DND-41 (cell line): Measurements from ENCODE around the gene CNOT6L.

Source experiments
- ATAC-seq: fragments of 200-7000 bp; cut with Tn5 transposase; 3 replicates; pipeline ENCODE4 v1.9.1; 2021; ENCODE audit warnings: low read depth; ENCODE audit not compliant: insufficient read depth
- DNase-seq: peaks from one replicate; pipeline ENCODE4 v3.0.0-alpha.2; 2020
- H2AFZ ChIP-seq: 2 replicates; pipeline ENCODE4 v1.6.0; 2012; ENCODE audit warnings: low read depth, low read length
- H3K27ac ChIP-seq: 2 replicates; pipeline ENCODE4 v1.5.1; 2012; ENCODE audit warnings: low read length, inconsistent platforms
- H3K27me3 ChIP-seq: fragments of 200-600 bp; sonication (generic); 2 replicates; pipeline ENCODE4 v1.6.0; 2012; ENCODE audit warnings: low read length, mild to moderate bottlenecking, inconsistent platforms; ENCODE audit not compliant: insufficient read depth, poor library complexity
- H3K36me3 ChIP-seq: 2 replicates; pipeline ENCODE4 v1.5.1; 2012; ENCODE audit warnings: low read length, inconsistent platforms; ENCODE audit not compliant: insufficient read depth
- H3K4me1 ChIP-seq: 2 replicates; pipeline ENCODE4 v1.5.1; 2012; ENCODE audit warnings: mild to moderate bottlenecking, low read length; ENCODE audit not compliant: insufficient read depth
- H3K4me2 ChIP-seq: 2 replicates; pipeline ENCODE4 v1.6.0; 2012; ENCODE audit warnings: mild to moderate bottlenecking, moderate library complexity, low read length, inconsistent platforms; ENCODE audit not compliant: insufficient read depth
- H3K4me3 ChIP-seq, 2 experiments: fragments of 200-600 bp in 1 of 2; shearing (Covaris generic) in 1 of 2; 2 replicates each; pipeline ENCODE4 v1.5.1; 2012 to 2016; ENCODE audit warnings: inconsistent platforms in 2 of 2, low read length in 2 of 2, mild to moderate bottlenecking in 2 of 2, low read depth in 1 of 2, moderate library complexity in 1 of 2
- H3K79me2 ChIP-seq: 2 replicates; pipeline ENCODE4 v1.6.0; 2012; ENCODE audit warnings: low read length, inconsistent platforms; ENCODE audit not compliant: insufficient read depth
- H3K9ac ChIP-seq: 2 replicates; pipeline ENCODE4 v1.6.0; 2012; ENCODE audit warnings: low read depth, mild to moderate bottlenecking, inconsistent platforms, low read length, moderate library complexity
- H3K9me3 ChIP-seq: 2 replicates; pipeline ENCODE4 v1.5.1; 2012; ENCODE audit warnings: low read length, moderate library complexity, mild to moderate bottlenecking, inconsistent platforms; ENCODE audit not compliant: insufficient read depth, severe bottlenecking
- H4K20me1 ChIP-seq: 2 replicates; pipeline ENCODE4 v1.6.0; 2012; ENCODE audit warnings: low read length; ENCODE audit not compliant: insufficient read depth
- EZH2 ChIP-seq: IDR thresholded peaks from 3 replicates; pipeline ENCODE4 v1.6.1; 2012; ENCODE audit warnings: borderline replicate concordance, low read depth, mild to moderate bottlenecking, moderate library complexity, low read length, inconsistent platforms; ENCODE audit not compliant: severe bottlenecking
- TF ChIP-seq, protein P1 (sequence below): IDR thresholded peaks from 2 replicates; pipeline ENCODE4 v1.5.1; 2012; ENCODE audit warnings: borderline replicate concordance, low read length, moderate library complexity, mild to moderate bottlenecking; ENCODE audit not compliant: poor library complexity, severe bottlenecking; ENCODE audit errors: extremely low read depth

Gene CNOT6L

DNA sequence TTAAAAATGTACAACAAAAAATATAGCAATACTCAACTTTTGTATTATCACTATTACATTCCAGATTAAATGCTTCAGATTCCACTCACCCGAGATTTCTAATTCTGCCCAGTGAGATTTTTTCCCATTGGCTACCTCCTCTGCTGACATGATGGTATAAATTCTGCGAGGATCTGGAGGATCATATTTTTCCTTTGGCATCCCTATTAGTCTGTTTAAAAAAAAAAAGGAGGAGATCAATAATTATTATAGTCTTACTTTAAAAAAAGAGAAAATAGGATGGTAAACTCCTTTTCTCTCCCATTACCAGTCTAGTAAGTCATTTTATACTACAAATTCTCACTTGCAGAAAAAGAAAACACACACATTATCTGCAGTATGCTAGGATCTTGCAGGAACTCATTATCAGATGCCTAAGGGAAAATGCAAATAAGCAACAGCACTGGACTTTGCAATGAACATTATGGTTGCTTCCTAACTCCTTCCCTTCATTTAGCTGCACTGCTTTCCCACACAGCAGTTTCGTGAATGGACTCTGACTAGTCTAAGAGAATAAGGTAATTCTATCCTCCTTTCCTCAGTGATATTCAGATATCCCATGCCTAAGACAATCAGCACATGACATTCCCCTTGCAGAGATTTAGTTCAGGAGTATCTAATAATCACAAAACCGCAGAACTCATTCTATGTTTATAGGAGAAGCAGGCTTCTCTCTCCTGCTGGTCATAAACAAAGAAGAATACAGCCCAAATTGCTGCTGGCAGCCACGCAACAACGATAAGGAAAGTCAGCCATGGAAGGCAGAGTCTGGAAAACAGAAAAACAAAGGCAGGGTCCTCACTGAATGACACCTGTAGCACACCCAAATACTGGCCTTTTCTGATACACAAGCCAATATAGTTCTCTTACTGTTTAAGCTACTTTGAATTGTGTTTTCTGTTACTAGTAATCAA, 42.7 kb downstream of the CNOT6L start:
- H3K4me3 ChIP-seq = no peak overlapping the region
- no peak overlapping the region for H3K27ac ChIP-seq
- H2AFZ ChIP-seq = no peak overlapping the region
- no peak overlapping the region for H3K9ac ChIP-seq
- H3K79me2 ChIP-seq = peaks cover 70% of the 10 kb centered on the region
- H3K4me1 ChIP-seq = no peaks in the 10 kb centered on the region
- no peak overlapping the region for H3K4me2 ChIP-seq
- TF ChIP-seq, protein P1, sequence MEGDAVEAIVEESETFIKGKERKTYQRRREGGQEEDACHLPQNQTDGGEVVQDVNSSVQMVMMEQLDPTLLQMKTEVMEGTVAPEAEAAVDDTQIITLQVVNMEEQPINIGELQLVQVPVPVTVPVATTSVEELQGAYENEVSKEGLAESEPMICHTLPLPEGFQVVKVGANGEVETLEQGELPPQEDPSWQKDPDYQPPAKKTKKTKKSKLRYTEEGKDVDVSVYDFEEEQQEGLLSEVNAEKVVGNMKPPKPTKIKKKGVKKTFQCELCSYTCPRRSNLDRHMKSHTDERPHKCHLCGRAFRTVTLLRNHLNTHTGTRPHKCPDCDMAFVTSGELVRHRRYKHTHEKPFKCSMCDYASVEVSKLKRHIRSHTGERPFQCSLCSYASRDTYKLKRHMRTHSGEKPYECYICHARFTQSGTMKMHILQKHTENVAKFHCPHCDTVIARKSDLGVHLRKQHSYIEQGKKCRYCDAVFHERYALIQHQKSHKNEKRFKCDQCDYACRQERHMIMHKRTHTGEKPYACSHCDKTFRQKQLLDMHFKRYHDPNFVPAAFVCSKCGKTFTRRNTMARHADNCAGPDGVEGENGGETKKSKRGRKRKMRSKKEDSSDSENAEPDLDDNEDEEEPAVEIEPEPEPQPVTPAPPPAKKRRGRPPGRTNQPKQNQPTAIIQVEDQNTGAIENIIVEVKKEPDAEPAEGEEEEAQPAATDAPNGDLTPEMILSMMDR = no peak
- TF ChIP-seq EZH2 = no peak
- H4K20me1 ChIP-seq = peaks cover 44% of the 10 kb centered on the region
- no peaks in the 10 kb centered on the region for H3K9me3 ChIP-seq
- ATAC-seq = no peak
- H3K36me3 ChIP-seq = peaks cover 46% of the 10 kb centered on the region
- no peak for DNase-seq
- no peaks in the 10 kb centered on the region for H3K27me3 ChIP-seq

DNA sequence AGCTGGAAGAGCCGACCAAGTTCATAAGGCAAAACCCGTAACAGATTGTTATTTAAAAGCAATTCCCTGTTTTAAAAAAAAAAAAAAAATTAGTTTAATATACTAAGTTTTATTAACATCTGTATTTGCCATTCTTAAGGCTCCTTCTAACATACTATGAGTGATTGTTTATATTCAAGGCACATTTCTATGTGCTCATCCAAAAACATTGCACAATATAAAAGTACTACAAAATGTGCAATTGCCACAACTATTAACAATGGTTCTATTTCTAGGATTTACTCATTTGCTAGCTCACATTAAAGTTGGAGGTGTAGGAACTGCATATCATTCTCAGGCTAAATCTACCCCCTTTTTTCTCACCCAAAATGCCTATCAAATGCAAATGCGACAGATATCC, 46.1 kb downstream of the CNOT6L start:
- no peak for ATAC-seq
- no peak overlapping the region for H3K4me2 ChIP-seq
- no peak overlapping the region for H3K27ac ChIP-seq
- H2AFZ ChIP-seq = no peak overlapping the region
- peaks cover 72% of the 10 kb centered on the region for H3K36me3 ChIP-seq
- no peak overlapping the region for H3K4me3 ChIP-seq
- H3K79me2 ChIP-seq = peaks cover 45% of the 10 kb centered on the region
- DNase-seq = no peak
- no peaks in the 10 kb centered on the region for H3K9me3 ChIP-seq
- TF ChIP-seq EZH2 = no peak
- TF ChIP-seq, protein P1 = no peak
- H3K27me3 ChIP-seq = no peaks in the 10 kb centered on the region
- H3K9ac ChIP-seq = no peak overlapping the region
- no peaks in the 10 kb centered on the region for H3K4me1 ChIP-seq
- H4K20me1 ChIP-seq = peaks cover 24% of the 10 kb centered on the region

DNA sequence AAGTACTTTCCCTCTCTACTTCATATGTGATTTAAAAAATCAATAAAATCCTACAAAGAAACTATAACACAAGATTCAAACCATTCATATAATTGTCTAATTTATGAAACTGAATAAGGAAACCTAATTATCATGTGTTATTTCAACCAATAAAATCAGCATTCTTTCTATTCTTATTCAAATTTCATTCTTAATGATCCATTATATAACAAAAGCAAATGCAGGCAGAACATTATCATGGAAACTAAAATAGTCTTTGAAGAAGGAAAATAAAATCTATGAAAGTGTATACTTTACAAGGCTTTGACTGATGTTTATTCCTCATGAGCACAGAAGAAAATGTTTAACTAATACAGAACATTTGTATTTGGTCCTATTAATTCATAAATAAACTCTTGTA, 47.6 kb downstream of the CNOT6L start:
- TF ChIP-seq EZH2 = no peak
- TF ChIP-seq, protein P1 = no peak
- Histone ChIP-seq H3K9me3 (no peaks in the 10 kb centered on the region), H3K27me3 (no peaks in the 10 kb centered on the region), H2AFZ (no peak overlapping the region), H3K9ac (no peak overlapping the region), H4K20me1 (peaks cover 9% of the 10 kb centered on the region), H3K4me1 (no peaks in the 10 kb centered on the region), H3K36me3 (peaks cover 76% of the 10 kb centered on the region), H3K4me2 (no peak overlapping the region), H3K27ac (no peak overlapping the region), H3K4me3 (no peak overlapping the region), H3K79me2 (peaks cover 29% of the 10 kb centered on the region)
- DNase-seq = no peak
- no peak for ATAC-seq
